CD4-positive, alpha-beta T cell treated with Interferon alpha-2 for 1 hour (primary cell): Measurements from ENCODE around the gene TRIM38.
"Not testable (repeated sequence)": the region's sequence is repeated elsewhere in the genome, so short reads cannot be mapped to it uniquely, and the experiment has no call there.

ENCODE experiments used
- DNase-seq, 2 donors: peaks; one replicate each; pipeline ENCODE4 v3.0.0-alpha.2; 2020 to 2022

The TRIM38 gene

GRCh38 chr6:25972128-25972527, 9.5 kb downstream of the TRIM38 start:
- no peak for DNase-seq

GRCh38 chr6:25972902-25973301, 10.3 kb downstream of the TRIM38 start:
- no peak for DNase-seq

GRCh38 chr6:25973923-25974555, 11.4 kb downstream of the TRIM38 start:
- no peak for DNase-seq

- no peak for DNase-seq
Measured at GRCh38 chr6:25975923-25976560, 13.4 kb downstream of the TRIM38 start.

GRCh38 chr6:25980935-25981334, 18.3 kb downstream of the TRIM38 start:
- DNase-seq = no peak

- DNase-seq = no peak
Measured at GRCh38 chr6:25981568-25982263, 19.1 kb downstream of the TRIM38 start.

GRCh38 chr6:25984265-25984664, 21.7 kb downstream of the TRIM38 start:
- no peak for DNase-seq

- DNase-seq = no peak
Measured at GRCh38 chr6:25987845-25988244, 25.2 kb downstream of the TRIM38 start.

- no peak for DNase-seq
Measured at GRCh38 chr6:25990172-25990873, 27.7 kb downstream of the TRIM38 start.

- DNase-seq = peak; percentile 61 to 63
Measured at GRCh38 chr6:25991785-25992412, 29.3 kb downstream of the TRIM38 start.

- DNase-seq = peak; percentile 90 to 93
Measured at GRCh38 chr6:25992413-25993340, 30.1 kb downstream of the TRIM38 start.

GRCh38 chr6:25993341-25993684, 30.7 kb downstream of the TRIM38 start:
- not testable (repeated sequence) for DNase-seq

- DNase-seq = no peak
Measured at GRCh38 chr6:25995507-25995906, 32.9 kb downstream of the TRIM38 start.

- DNase-seq = no peak
Measured at GRCh38 chr6:25997921-25998320, 35.3 kb downstream of the TRIM38 start.

- no peak for DNase-seq
Measured at GRCh38 chr6:25998379-25998778, 35.8 kb downstream of the TRIM38 start.

GRCh38 chr6:25999225-25999624, 36.6 kb downstream of the TRIM38 start:
- not testable (repeated sequence) for DNase-seq

GRCh38 chr6:26000366-26001144, 38.0 kb downstream of the TRIM38 start:
- DNase-seq = no peak

- peak; percentile 39 to 59 for DNase-seq
Measured at GRCh38 chr6:26003102-26003694, 40.6 kb downstream of the TRIM38 start.

- DNase-seq = no peak
Measured at GRCh38 chr6:26006086-26006939, 43.7 kb downstream of the TRIM38 start.

GRCh38 chr6:26006940-26007305, 44.3 kb downstream of the TRIM38 start:
- not testable (repeated sequence) for DNase-seq
